Measurements from ENCODE around the gene CXCR5.

CXCR5 gene

GRCh38 chr11:118938491-118939403, 55.1 kb downstream of the CXCR5 start:
- Mint-ChIP-seq H3K4me3 (no peak overlapping the region), H3K4me1 (peaks cover 51% of the 10 kb centered on the region)

GRCh38 chr11:118939404-118939915, 55.8 kb downstream of the CXCR5 start:
- Mint-ChIP-seq H3K27ac (peak overlapping the region; percentile 86), H3K36me3 (no peaks in the 10 kb centered on the region), H3K4me3 (no peak overlapping the region), H3K27me3 (no peaks in the 10 kb centered on the region), H3K9me3 (no peaks in the 10 kb centered on the region), H3K4me1 (peaks cover 51% of the 10 kb centered on the region)

More at GRCh38 chr11:118938491-118939403, 55.1 kb downstream of the CXCR5 start:
- no peaks in the 10 kb centered on the region for H3K36me3 Mint-ChIP-seq
- no peaks in the 10 kb centered on the region for H3K27me3 Mint-ChIP-seq
- no peaks in the 10 kb centered on the region for H3K9me3 Mint-ChIP-seq
- H3K27ac Mint-ChIP-seq = peak overlapping the region; percentile 86

GRCh38 chr11:118939953-118940598, 56.4 kb downstream of the CXCR5 start:
- no peaks in the 10 kb centered on the region for H3K36me3 Mint-ChIP-seq
- peak overlapping the region; percentile 58 for H3K4me3 Mint-ChIP-seq
- H3K27ac Mint-ChIP-seq = peak overlapping the region; percentile 39
- no peaks in the 10 kb centered on the region for H3K9me3 Mint-ChIP-seq
- peaks cover 53% of the 10 kb centered on the region for H3K4me1 Mint-ChIP-seq
- H3K27me3 Mint-ChIP-seq = no peaks in the 10 kb centered on the region

GRCh38 chr11:118947091-118947490, 63.4 kb downstream of the CXCR5 start:
- H3K36me3 Mint-ChIP-seq = no peaks in the 10 kb centered on the region
- H3K27me3 Mint-ChIP-seq = no peaks in the 10 kb centered on the region
- no peak overlapping the region for H3K27ac Mint-ChIP-seq
- no peaks in the 10 kb centered on the region for H3K9me3 Mint-ChIP-seq
- peaks cover 19% of the 10 kb centered on the region for H3K4me1 Mint-ChIP-seq
- no peak overlapping the region for H3K4me3 Mint-ChIP-seq
